ENCODE results near the gene PCDHA2.
"Not testable (repeated sequence)": the region's sequence is repeated elsewhere in the genome, so short reads cannot be mapped to it uniquely, and the experiment has no call there.

The PCDHA2 gene

DNA sequence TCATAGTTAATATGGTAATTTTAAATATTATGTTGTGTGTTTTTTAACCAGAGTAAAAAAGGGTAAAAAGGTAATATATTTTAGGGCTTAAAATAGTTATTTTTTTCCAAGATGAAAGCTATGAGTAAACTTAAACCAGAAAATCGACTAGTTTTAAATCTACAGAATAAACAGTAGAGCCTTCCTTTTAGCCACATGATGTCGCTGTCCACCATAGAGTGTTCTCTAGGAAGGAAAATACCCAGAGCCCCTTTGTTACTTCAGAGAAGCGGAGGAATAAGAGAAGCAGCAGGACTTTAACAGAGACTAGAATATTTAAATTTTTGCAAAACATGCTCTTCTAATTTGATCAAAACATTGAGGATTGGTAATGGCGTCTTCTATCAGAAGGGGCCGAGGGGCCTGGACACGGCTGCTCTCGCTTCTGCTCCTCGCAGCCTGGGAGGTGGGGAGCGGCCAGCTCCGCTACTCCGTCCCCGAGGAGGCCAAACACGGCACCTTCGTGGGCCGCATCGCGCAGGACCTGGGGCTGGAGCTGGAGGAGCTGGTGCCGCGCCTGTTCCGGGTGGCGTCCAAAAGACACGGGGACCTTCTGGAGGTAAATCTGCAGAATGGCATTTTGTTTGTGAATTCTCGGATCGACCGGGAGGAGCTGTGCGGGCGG is at the start of gene PCDHA2:
TSS of gene PCDHA2 (plus strand) at position 258 of the 664 bp plus-strand sequence.
- TF ChIP-seq, protein P1, sequence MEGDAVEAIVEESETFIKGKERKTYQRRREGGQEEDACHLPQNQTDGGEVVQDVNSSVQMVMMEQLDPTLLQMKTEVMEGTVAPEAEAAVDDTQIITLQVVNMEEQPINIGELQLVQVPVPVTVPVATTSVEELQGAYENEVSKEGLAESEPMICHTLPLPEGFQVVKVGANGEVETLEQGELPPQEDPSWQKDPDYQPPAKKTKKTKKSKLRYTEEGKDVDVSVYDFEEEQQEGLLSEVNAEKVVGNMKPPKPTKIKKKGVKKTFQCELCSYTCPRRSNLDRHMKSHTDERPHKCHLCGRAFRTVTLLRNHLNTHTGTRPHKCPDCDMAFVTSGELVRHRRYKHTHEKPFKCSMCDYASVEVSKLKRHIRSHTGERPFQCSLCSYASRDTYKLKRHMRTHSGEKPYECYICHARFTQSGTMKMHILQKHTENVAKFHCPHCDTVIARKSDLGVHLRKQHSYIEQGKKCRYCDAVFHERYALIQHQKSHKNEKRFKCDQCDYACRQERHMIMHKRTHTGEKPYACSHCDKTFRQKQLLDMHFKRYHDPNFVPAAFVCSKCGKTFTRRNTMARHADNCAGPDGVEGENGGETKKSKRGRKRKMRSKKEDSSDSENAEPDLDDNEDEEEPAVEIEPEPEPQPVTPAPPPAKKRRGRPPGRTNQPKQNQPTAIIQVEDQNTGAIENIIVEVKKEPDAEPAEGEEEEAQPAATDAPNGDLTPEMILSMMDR (IDR thresholded peaks at IDR 0.05; ENCODE audit: low read depth, low read length), result no peak
- no peak for DNase-seq (ENCODE audit: low read depth, low spot score)
- no peak within 1 kb of the TSS for H3K4me3 ChIP-seq (ENCODE audit: low read depth, low read length)
- in situ Hi-C loops (cut with HindIII; ENCODE audit: low sequenced_read_pairs), result no loop called here

GRCh38 chr5:140753561-140753960 is 41.1 kb upstream of the PCDHA2 start:
- no peak overlapping the region for H3K4me3 ChIP-seq (ENCODE audit: low read depth, low read length)
- DNase-seq (ENCODE audit: low read depth, low spot score), result no peak
- in situ Hi-C loops (cut with HindIII; ENCODE audit: low sequenced_read_pairs), result no loop called here
- TF ChIP-seq, protein P1 (IDR thresholded peaks at IDR 0.05; ENCODE audit: low read depth, low read length), result no peak

- DNase-seq (ENCODE audit: low read depth, low spot score), result peak; percentile 14
- no peak overlapping the region for H3K4me3 ChIP-seq (ENCODE audit: low read depth, low read length)
- TF ChIP-seq, protein P1 (IDR thresholded peaks at IDR 0.05; ENCODE audit: low read depth, low read length), result no peak
- in situ Hi-C loops (cut with HindIII; ENCODE audit: low sequenced_read_pairs), result no loop called here
Measured at GRCh38 chr5:140764177-140764973, 30.3 kb upstream of the PCDHA2 start.

- TF ChIP-seq, protein P1 (IDR thresholded peaks at IDR 0.05; ENCODE audit: low read depth, low read length), result no peak
- DNase-seq (ENCODE audit: low read depth, low spot score), result no peak
- H3K4me3 ChIP-seq (ENCODE audit: low read depth, low read length), result no peak overlapping the region
- in situ Hi-C loops (cut with HindIII; ENCODE audit: low sequenced_read_pairs), result no loop called here
Measured at GRCh38 chr5:140767444-140767843, 27.2 kb upstream of the PCDHA2 start.

GRCh38 chr5:140780512-140780911 is 14.1 kb upstream of the PCDHA2 start:
- in situ Hi-C loops (cut with HindIII; ENCODE audit: low sequenced_read_pairs), result no loop called here
- TF ChIP-seq, protein P1 (IDR thresholded peaks at IDR 0.05; ENCODE audit: low read depth, low read length), result no peak
- no peak for DNase-seq (ENCODE audit: low read depth, low spot score)
- no peak overlapping the region for H3K4me3 ChIP-seq (ENCODE audit: low read depth, low read length)

DNA sequence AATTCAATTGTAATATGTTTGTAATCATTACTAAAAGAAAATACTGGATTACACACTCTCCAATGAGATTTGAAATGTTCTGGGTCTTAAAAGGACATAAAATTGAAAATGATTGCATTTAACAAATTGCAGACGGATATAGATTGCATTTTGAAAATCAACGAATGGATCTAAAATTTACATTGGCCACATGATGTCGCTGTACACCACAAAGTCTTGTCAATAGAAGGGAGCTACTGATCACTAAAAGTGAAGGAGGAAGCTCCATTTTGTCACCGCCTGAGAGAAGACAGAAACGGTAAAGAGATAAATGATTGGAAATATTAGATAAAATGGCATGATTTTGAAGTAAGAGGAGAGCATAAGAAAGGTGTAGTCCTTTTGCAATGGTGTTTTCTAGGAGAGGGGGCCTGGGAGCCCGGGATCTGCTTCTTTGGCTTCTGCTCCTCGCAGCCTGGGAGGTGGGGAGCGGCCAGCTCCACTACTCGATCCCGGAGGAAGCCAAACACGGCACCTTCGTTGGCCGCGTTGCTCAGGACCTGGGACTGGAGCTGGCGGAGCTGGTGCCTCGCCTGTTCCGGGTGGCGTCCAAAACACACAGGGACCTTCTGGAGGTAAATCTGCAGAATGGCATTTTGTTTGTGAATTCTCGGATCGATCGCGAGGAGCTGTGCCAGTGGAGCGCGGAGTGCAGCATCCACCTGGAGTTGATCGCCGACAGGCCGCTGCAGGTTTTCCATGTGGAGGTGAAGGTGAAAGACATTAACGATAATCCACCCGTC is 8.6 kb upstream of the PCDHA2 start, which contains the start of gene PCDHA1:
TSS of gene PCDHA1 (plus strand) at position 236 of the 782 bp plus-strand sequence.
- TF ChIP-seq, protein P1 (IDR thresholded peaks at IDR 0.05; ENCODE audit: low read depth, low read length), result no peak
- DNase-seq (ENCODE audit: low read depth, low spot score), result no peak
- in situ Hi-C loops (cut with HindIII; ENCODE audit: low sequenced_read_pairs), result no loop called here
- no peak within 1 kb of the TSS for H3K4me3 ChIP-seq (ENCODE audit: low read depth, low read length)

DNA sequence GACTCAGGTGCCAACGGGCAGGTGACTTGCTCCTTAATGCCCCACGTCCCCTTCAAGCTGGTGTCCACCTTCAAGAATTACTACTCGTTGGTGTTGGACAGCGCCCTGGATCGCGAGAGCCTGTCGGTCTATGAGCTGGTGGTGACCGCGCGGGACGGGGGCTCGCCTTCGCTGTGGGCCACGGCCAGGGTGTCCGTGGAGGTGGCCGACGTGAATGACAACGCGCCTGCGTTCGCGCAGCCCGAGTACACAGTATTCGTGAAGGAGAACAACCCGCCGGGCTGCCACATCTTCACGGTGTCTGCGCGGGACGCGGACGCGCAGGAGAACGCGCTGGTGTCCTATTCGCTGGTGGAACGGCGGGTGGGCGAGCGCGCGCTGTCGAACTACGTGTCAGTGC is 7.2 kb upstream of the PCDHA2 start:
- in situ Hi-C loops (cut with HindIII; ENCODE audit: low sequenced_read_pairs); H3K4me3 ChIP-seq (ENCODE audit: low read depth, low read length); DNase-seq (ENCODE audit: low read depth, low spot score): not testable (repeated sequence)

GRCh38 chr5:140787849-140788504 is 6.7 kb upstream of the PCDHA2 start:
- in situ Hi-C loops (cut with HindIII; ENCODE audit: low sequenced_read_pairs); H3K4me3 ChIP-seq (ENCODE audit: low read depth, low read length); DNase-seq (ENCODE audit: low read depth, low spot score): not testable (repeated sequence)

Data from astrocyte of the spinal cord (primary cell).